ENCODE measurements around the gene PNPT1. TPM values are rescaled to one million over a fixed set of nuclear protein-coding genes. Genes with fewer than 3 reads are reported as not detected.
A peak's percentile ranks its signal among the peaks of the same experiment; 100 is the strongest.

The PNPT1 gene
- total and polyA plus RNA-seq, 9 donors = 12.7 to 19.0 (median 15.2) TPM

GRCh38 chr2:55618275-55619055, 75.2 kb downstream of the PNPT1 start:
- WGBS (ENCODE audit: insufficient coverage) = 0% methylated on average over 10 of the region's 32 CpGs
- peak overlapping the region; percentile 80 for H3K4me3 ChIP-seq (ENCODE audit: low read length)
- peaks cover 10% of the 10 kb centered on the region for H3K4me1 ChIP-seq (ENCODE audit: control insufficient read depth, insufficient read depth, low read length)
- H3K27ac ChIP-seq (ENCODE audit: low read length) = peak overlapping the region; percentile 98
- peaks cover 2% of the 10 kb centered on the region for H3K36me3 ChIP-seq (ENCODE audit: control insufficient read depth, insufficient read depth, low read length)
- no peaks in the 10 kb centered on the region for H3K9me3 ChIP-seq (replicated peaks; ENCODE audit: control insufficient read depth, low read depth, low read length)
- H3K27me3 ChIP-seq (ENCODE audit: control insufficient read depth, insufficient read depth, low read length) = no peaks in the 10 kb centered on the region
- peak; percentile 86 for DNase-seq

- H3K4me3 ChIP-seq (ENCODE audit: low read length) = peak overlapping the region; percentile 80
- 0% methylated on average over 9 of the region's 10 CpGs for WGBS (ENCODE audit: insufficient coverage)
- H3K27me3 ChIP-seq (ENCODE audit: control insufficient read depth, insufficient read depth, low read length) = no peaks in the 10 kb centered on the region
- peak overlapping the region; percentile 98 for H3K27ac ChIP-seq (ENCODE audit: low read length)
- peaks cover 2% of the 10 kb centered on the region for H3K36me3 ChIP-seq (ENCODE audit: control insufficient read depth, insufficient read depth, low read length)
- peaks cover 10% of the 10 kb centered on the region for H3K4me1 ChIP-seq (ENCODE audit: control insufficient read depth, insufficient read depth, low read length)
- DNase-seq = no peak
- H3K9me3 ChIP-seq (replicated peaks; ENCODE audit: control insufficient read depth, low read depth, low read length) = no peaks in the 10 kb centered on the region
Observed at GRCh38 chr2:55618025-55618274, 75.7 kb downstream of the PNPT1 start.

DNA sequence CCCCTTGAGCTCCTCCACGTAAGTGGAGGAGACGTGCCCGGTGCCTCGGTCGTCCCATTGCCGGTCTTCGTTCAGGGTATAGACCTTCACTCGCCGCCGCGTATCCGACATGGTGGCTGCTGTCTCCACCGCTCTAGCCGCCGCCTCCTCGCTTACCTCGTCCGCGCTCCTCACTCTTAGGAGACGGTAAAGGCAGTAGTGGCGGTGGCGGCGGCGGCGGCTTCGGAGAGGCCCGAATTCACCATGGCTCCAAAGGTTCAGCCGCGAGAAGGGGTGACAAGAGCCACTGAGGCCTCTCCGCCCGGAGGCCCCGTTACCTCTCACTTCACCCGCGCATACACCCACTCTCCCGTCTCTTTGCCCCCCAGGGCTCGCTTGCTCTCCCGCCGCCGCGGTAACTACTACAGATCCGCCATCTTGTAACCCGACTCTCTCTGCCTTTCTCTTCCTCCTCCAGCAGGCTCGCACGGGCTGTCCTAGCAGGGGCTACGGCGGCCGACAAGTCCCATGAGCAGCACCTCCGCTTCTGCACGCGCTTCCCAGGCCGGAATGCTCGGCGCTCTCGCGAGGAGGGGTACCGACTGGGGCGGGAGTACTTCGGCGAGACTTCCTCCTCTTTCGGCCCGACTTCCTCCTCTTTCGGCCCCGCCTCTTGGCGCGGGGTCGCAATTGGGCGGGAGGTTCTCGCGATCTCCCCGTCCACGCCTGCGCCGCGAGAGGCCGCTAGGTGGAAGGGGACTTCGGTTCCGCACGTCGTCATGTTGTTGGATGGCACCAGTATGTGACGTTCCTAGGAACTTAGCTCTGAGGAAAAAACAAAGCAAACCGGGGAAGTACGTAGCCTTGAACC, 76.2 kb downstream of the PNPT1 start, which contains the start of gene PPP4R3B:
TSS of gene PPP4R3B (minus strand) at position 448 of the 850 bp plus-strand sequence. CDS start at position 111, 337 bp downstream.
- H3K9me3 ChIP-seq (replicated peaks; ENCODE audit: control insufficient read depth, low read depth, low read length) = no peaks in the 10 kb centered on the region
- H3K4me3 ChIP-seq (ENCODE audit: low read length) = peak within 1 kb of the TSS; percentile 80
- DNase-seq = peak; percentile 100
- no peaks in the 10 kb centered on the region for H3K27me3 ChIP-seq (ENCODE audit: control insufficient read depth, insufficient read depth, low read length)
- 0% methylated on average over 76 of the region's 82 CpGs for WGBS (ENCODE audit: insufficient coverage)
- H3K4me1 ChIP-seq (ENCODE audit: control insufficient read depth, insufficient read depth, low read length) = peaks cover 10% of the 10 kb centered on the region
- H3K36me3 ChIP-seq (ENCODE audit: control insufficient read depth, insufficient read depth, low read length) = peaks cover 3% of the 10 kb centered on the region
- H3K27ac ChIP-seq (ENCODE audit: low read length) = peak within 1 kb of the TSS; percentile 98

DNA sequence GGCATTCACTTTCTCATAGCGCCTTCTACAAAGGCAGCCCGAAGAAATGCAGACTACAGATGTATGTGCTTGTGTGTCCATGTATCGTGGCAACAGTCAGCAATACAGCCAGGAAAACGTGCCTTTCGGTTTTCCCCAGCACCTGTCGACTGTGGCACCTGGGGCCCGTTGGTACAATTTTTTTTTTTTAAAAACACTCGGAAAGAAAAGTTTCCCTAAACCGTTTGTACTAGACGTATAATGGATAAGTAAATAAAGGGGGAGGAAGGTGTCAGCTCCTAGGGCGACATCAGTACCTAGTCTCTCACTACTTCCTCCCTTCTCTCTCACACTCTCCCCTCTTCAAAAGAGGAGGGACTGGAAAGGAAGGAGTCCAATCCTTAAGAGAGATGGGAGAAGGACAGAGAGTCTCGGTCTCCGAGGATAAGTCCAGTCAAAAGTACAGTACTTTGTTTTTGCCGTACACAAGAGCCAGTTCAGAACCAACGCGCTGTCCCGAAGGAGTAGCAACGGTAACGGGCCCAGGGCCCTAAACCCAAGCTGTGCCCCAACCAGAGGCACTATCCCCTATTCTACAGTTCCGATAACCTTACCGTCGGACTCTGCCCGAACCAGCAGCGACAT, 77.0 kb downstream of the PNPT1 start:
- Histone ChIP-seq H3K27ac (ENCODE audit: low read length) (peak overlapping the region; percentile 96), H3K27me3 (ENCODE audit: control insufficient read depth, insufficient read depth, low read length) (no peaks in the 10 kb centered on the region), H3K4me3 (ENCODE audit: low read length) (peak overlapping the region; percentile 78), H3K36me3 (ENCODE audit: control insufficient read depth, insufficient read depth, low read length) (peaks cover 7% of the 10 kb centered on the region), H3K9me3 (replicated peaks; ENCODE audit: control insufficient read depth, low read depth, low read length) (no peaks in the 10 kb centered on the region), H3K4me1 (ENCODE audit: control insufficient read depth, insufficient read depth, low read length) (peaks cover 10% of the 10 kb centered on the region)
- peak; percentile 83 for DNase-seq
- 0% methylated on average over 13 of the region's 24 CpGs for whole genome bisulfite sequencing (ENCODE audit: insufficient coverage)

DNA sequence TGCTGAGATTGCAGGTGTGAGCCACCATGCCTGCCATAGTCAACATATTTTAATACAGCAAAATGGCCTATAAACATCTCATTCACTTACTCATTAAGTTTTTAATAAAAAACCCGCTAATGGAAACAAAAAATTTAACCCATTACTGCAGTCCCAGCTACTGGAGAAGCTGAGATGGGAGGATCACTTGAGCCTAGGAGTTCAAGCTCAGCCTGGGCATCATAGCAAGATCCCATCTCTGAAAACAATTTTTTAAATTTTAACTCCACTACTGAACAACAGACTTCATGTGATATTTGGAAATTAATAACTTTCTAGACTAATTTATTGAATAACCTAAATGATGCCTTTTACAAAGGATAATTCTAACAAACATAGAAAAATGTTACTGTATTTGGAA, 81.6 kb downstream of the PNPT1 start:
- H3K4me3 ChIP-seq (ENCODE audit: low read length) = no peak overlapping the region
- no peaks in the 10 kb centered on the region for H3K27me3 ChIP-seq (ENCODE audit: control insufficient read depth, insufficient read depth, low read length)
- H3K4me1 ChIP-seq (ENCODE audit: control insufficient read depth, insufficient read depth, low read length) = peaks cover 4% of the 10 kb centered on the region
- H3K9me3 ChIP-seq (replicated peaks; ENCODE audit: control insufficient read depth, low read depth, low read length) = no peaks in the 10 kb centered on the region
- H3K27ac ChIP-seq (ENCODE audit: low read length) = no peak overlapping the region
- DNase-seq = no peak
- no CpG with 5 or more reads among the region's 1 CpG for WGBS (ENCODE audit: insufficient coverage)
- peaks cover 11% of the 10 kb centered on the region for H3K36me3 ChIP-seq (ENCODE audit: control insufficient read depth, insufficient read depth, low read length)

GRCh38 chr2:55610954-55611743, 82.5 kb downstream of the PNPT1 start:
- peaks cover 11% of the 10 kb centered on the region for H3K36me3 ChIP-seq (ENCODE audit: control insufficient read depth, insufficient read depth, low read length)
- no peak overlapping the region for H3K4me3 ChIP-seq (ENCODE audit: low read length)
- WGBS (ENCODE audit: insufficient coverage) = no CpG with 5 or more reads among the region's 3 CpGs
- no peaks in the 10 kb centered on the region for H3K27me3 ChIP-seq (ENCODE audit: control insufficient read depth, insufficient read depth, low read length)
- no peak for DNase-seq
- peaks cover 4% of the 10 kb centered on the region for H3K4me1 ChIP-seq (ENCODE audit: control insufficient read depth, insufficient read depth, low read length)
- H3K27ac ChIP-seq (ENCODE audit: low read length) = no peak overlapping the region
- H3K9me3 ChIP-seq (replicated peaks; ENCODE audit: control insufficient read depth, low read depth, low read length) = no peaks in the 10 kb centered on the region

- WGBS (ENCODE audit: insufficient coverage) = no CpG with 5 or more reads among the region's 1 CpG
- Histone ChIP-seq H3K4me3 (ENCODE audit: low read length) (no peak overlapping the region), H3K9me3 (replicated peaks; ENCODE audit: control insufficient read depth, low read depth, low read length) (no peaks in the 10 kb centered on the region), H3K4me1 (ENCODE audit: control insufficient read depth, insufficient read depth, low read length) (no peaks in the 10 kb centered on the region), H3K36me3 (ENCODE audit: control insufficient read depth, insufficient read depth, low read length) (peaks cover 11% of the 10 kb centered on the region), H3K27me3 (ENCODE audit: control insufficient read depth, insufficient read depth, low read length) (no peaks in the 10 kb centered on the region), H3K27ac (ENCODE audit: low read length) (no peak overlapping the region)
- DNase-seq = no peak
Observed at GRCh38 chr2:55609938-55610578, 83.6 kb downstream of the PNPT1 start.

GRCh38 chr2:55609193-55609794, 84.3 kb downstream of the PNPT1 start:
- H3K4me1 ChIP-seq (ENCODE audit: control insufficient read depth, insufficient read depth, low read length) = no peaks in the 10 kb centered on the region
- no peak for DNase-seq
- H3K9me3 ChIP-seq (replicated peaks; ENCODE audit: control insufficient read depth, low read depth, low read length) = no peaks in the 10 kb centered on the region
- no peak overlapping the region for H3K4me3 ChIP-seq (ENCODE audit: low read length)
- 70% methylated on average over 2 of the region's 8 CpGs for WGBS (ENCODE audit: insufficient coverage)
- peaks cover 11% of the 10 kb centered on the region for H3K36me3 ChIP-seq (ENCODE audit: control insufficient read depth, insufficient read depth, low read length)
- H3K27ac ChIP-seq (ENCODE audit: low read length) = no peak overlapping the region
- H3K27me3 ChIP-seq (ENCODE audit: control insufficient read depth, insufficient read depth, low read length) = no peaks in the 10 kb centered on the region

GRCh38 chr2:55607717-55608116, 85.9 kb downstream of the PNPT1 start:
- H3K4me1 ChIP-seq (ENCODE audit: control insufficient read depth, insufficient read depth, low read length) = no peaks in the 10 kb centered on the region
- no peaks in the 10 kb centered on the region for H3K9me3 ChIP-seq (replicated peaks; ENCODE audit: control insufficient read depth, low read depth, low read length)
- no peak overlapping the region for H3K4me3 ChIP-seq (ENCODE audit: low read length)
- WGBS (ENCODE audit: insufficient coverage) = 100% methylated on average over 1 of the region's 3 CpGs
- H3K27ac ChIP-seq (ENCODE audit: low read length) = no peak overlapping the region
- peaks cover 15% of the 10 kb centered on the region for H3K36me3 ChIP-seq (ENCODE audit: control insufficient read depth, insufficient read depth, low read length)
- DNase-seq = no peak
- H3K27me3 ChIP-seq (ENCODE audit: control insufficient read depth, insufficient read depth, low read length) = no peaks in the 10 kb centered on the region
